ENCODE measurements around the gene MYO15B.

GRCh38 chr17:75605790-75606189 lies 18.2 kb downstream of the MYO15B start:
- no peak for TF ChIP-seq POLR2AphosphoS5 (IDR thresholded peaks at IDR 0.05; ENCODE audit: insufficient read depth, low read depth, low read length)
- TF ChIP-seq CTCF (IDR thresholded peaks at IDR 0.05; ENCODE audit: extremely low read depth in 1 of 2, insufficient read depth in 1 of 2, low read depth in 1 of 2, low read length in 2 of 2), result no peak
- TF ChIP-seq EZH2 (IDR thresholded peaks at IDR 0.05; ENCODE audit: borderline replicate concordance, low read depth, low read length, severe bottlenecking), result no peak
- no peak for TF ChIP-seq POLR2A (IDR thresholded peaks at IDR 0.05; ENCODE audit: low read depth, low read length)
- no peak for TF ChIP-seq MAX (IDR thresholded peaks at IDR 0.05; ENCODE audit: insufficient read depth, insufficient read length)
- TF ChIP-seq MYC (IDR thresholded peaks at IDR 0.05; ENCODE audit: low read depth, low read length), result no peak
- TF ChIP-seq FOS (IDR thresholded peaks at IDR 0.05; ENCODE audit: borderline replicate concordance, insufficient read depth, low read length), result no peak
- TF ChIP-seq JUN (IDR thresholded peaks at IDR 0.05; ENCODE audit: borderline replicate concordance, insufficient read depth, insufficient read length, low read depth), result no peak
- no peak for TF ChIP-seq GATA2 (IDR thresholded peaks at IDR 0.05; ENCODE audit: insufficient read depth, insufficient read length, low read depth, low read length)
